Ovary (tissue), 9 donors: ENCODE measurements around the gene PROSER1. TPM values are rescaled to one million over a fixed set of nuclear protein-coding genes. Genes with fewer than 3 reads are reported as not detected.
"Not testable (repeated sequence)": the region's sequence is repeated elsewhere in the genome, so short reads cannot be mapped to it uniquely, and the experiment has no call there.

Source experiments
- DNase-seq, 5 donors: peaks; one replicate each; pipeline ENCODE4 v3.0.0-alpha.2; 2019 to 2020
- H3K27ac ChIP-seq, 2 donors: fragments of 200-600 bp; one replicate each; pipeline versions ENCODE4 v1.5.1 to v1.8.0; 2019 to 2022
- H3K27me3 ChIP-seq: fragments of 200-600 bp; one replicate; pipeline ENCODE4 v1.8.0; 2022
- H3K36me3 ChIP-seq: fragments of 200-600 bp; sonication (generic); one replicate; pipeline ENCODE4 v1.5.1; 2019
- H3K4me1 ChIP-seq: one replicate; pipeline ENCODE4 v1.8.1; 2013; ENCODE audit warnings: mild to moderate bottlenecking, moderate library complexity; ENCODE audit not compliant: insufficient read depth
- H3K4me3 ChIP-seq: fragments of 200-600 bp; sonication (generic); one replicate; pipeline ENCODE4 v1.5.1; 2017
- H3K9me3 ChIP-seq, 2 donors: fragments of 200-600 bp in 1 of 2; sonication (generic) in 1 of 2; one replicate each; pipeline versions ENCODE4 v1.5.1 to v1.8.1; 2013 to 2019; ENCODE audit warnings: mild to moderate bottlenecking in 1 of 2, moderate library complexity in 1 of 2
- EP300 ChIP-seq: sonication (generic); formaldehyde crosslinking; IDR thresholded peaks from one replicate; pipeline ENCODE4 v1.6.1; 2017; ENCODE audit warnings: antibody characterized with exemption
- POLR2A ChIP-seq: fragments of 450-650 bp; IDR thresholded peaks from one replicate; pipeline ENCODE4 v1.6.1; 2017; ENCODE audit warnings: antibody characterized with exemption, mild to moderate bottlenecking, moderate library complexity
- WGBS, 3 donors: extraction: QIAGEN DNeasy Blood & Tissue Kit in 1 of 3; methylation state at CpG; one replicate each; pipeline versions ENCODE4 v1.1.5 to v1.1.7; 2013 to 2017; 5-methylcytosine and 5-hydroxymethylcytosine counted together
- intact Hi-C, 4 donors: fragments of 100-400 bp; cut with DNase I; formaldehyde crosslinking; loops; one replicate each; pipeline versions ENCODE4 v1.11.0 to v1.15.1; 2022 to 2023
- polyA plus RNA-seq, 2 donors: library from polyadenylated mRNA; stranded (reverse); fragments of 200-250 nt in 1 of 2; fragments of 350-450 nt in 1 of 2; fragmentation: Illumina TruSeq in 1 of 2; extraction: RNeasy Lipid Tissue Mini Kit (QIAGEN cat#74804) in 1 of 2; gene quantifications; one replicate each; pipeline ENCODE4 v1.2.3, GENCODE V29; 2013 to 2014
- total RNA-seq, 7 donors: library from RNA; depleted of rRNA in 2 of 7; stranded (reverse); fragments of >200 nt in 2 of 7; fragmentation: NEBNext Ultra II Directional in 3 of 7; extraction: Animal tissue kit (Norgen Biotek cat#: 25700) in 3 of 7; gene quantifications; one replicate each; pipeline versions ENCODE4 v1.1.0 to v1.2.4, GENCODE V29; 2016 to 2023
- TF ChIP-seq, protein P1 (sequence below), 3 donors: fragments of 450-650 bp in 2 of 3; fragments of 200-600 bp in 1 of 3; IDR thresholded peaks; one replicate each; pipeline versions ENCODE4 v1.5.1 to v1.8.0; 2016 to 2022; ENCODE audit warnings: antibody characterized with exemption in 3 of 3, mild to moderate bottlenecking in 1 of 3
- donor health status: DM: no; HTN: no; CAD: no; lungs with moderate emphysema.
- donor health status: DM: no; HTN: no; CAD: no.
- donor health status: Bipolar disorder and iron deficiency.
- donor health status: DM: yes; HTN: yes; CAD: no.
- donor health status: DM: no; HTN: no; CAD: no.
- donor health status: DM: yes; HTN: yes; CAD: no.

PROSER1 gene
- total and polyA plus RNA-seq, 9 donors: 5.3 to 25.3 (median 16.9) TPM

DNA sequence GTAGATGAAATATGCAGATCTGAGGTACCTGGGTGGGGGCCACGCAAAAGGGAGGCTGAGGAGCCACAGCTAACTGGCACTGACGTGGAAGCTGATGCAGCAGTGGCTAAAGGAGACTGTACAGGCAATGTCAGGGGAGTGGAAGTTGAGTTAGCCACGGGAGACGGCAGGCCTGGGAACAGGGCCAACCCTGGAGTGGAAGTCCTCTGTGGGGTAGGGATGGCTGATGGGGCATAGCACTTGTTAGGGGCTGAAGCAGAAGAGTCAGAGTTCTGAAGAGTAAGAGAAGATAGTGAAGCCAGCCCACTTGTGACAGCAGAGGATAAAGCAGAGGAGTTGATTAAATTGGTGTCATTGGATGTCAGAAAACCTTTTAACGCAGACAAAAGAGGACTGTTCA lies 24.4 kb downstream of the PROSER1 start:
- Histone ChIP-seq H3K9me3 (no peaks in the 10 kb centered on the region), H3K4me1 (no peaks in the 10 kb centered on the region), H3K36me3 (no peaks in the 10 kb centered on the region), H3K4me3 (no peak overlapping the region), H3K27ac (no peak overlapping the region), H3K27me3 (no peaks in the 10 kb centered on the region)
- 84 to 86% (median 85%) methylated on average over 5 of the region's 5 CpGs for WGBS, 3 donors
- intact Hi-C loops: no loop called here
- TF ChIP-seq, protein P1, sequence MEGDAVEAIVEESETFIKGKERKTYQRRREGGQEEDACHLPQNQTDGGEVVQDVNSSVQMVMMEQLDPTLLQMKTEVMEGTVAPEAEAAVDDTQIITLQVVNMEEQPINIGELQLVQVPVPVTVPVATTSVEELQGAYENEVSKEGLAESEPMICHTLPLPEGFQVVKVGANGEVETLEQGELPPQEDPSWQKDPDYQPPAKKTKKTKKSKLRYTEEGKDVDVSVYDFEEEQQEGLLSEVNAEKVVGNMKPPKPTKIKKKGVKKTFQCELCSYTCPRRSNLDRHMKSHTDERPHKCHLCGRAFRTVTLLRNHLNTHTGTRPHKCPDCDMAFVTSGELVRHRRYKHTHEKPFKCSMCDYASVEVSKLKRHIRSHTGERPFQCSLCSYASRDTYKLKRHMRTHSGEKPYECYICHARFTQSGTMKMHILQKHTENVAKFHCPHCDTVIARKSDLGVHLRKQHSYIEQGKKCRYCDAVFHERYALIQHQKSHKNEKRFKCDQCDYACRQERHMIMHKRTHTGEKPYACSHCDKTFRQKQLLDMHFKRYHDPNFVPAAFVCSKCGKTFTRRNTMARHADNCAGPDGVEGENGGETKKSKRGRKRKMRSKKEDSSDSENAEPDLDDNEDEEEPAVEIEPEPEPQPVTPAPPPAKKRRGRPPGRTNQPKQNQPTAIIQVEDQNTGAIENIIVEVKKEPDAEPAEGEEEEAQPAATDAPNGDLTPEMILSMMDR (IDR thresholded peaks at IDR 0.05): no peak
- TF ChIP-seq POLR2A (no peak), EP300 (no peak)
- no peak for DNase-seq

DNA sequence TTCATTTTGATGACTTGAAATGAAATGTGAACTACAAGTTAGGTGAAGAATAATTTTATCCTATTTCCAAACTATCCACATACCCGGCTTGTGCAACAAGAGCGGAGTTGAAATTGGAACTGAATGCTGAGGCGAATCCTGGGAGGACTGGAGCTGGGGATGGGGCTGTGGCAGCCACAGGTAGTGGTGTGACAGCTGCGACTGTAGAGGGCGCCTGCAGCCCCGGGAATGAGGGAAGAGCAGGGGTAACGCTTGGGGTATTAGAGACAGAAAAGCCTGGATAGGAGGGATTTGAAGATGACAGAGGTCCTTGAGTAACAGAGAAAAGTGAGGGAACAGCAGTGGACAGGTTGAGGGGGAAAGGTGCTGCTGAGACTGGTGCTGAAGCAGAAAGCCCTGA lies 25.3 kb downstream of the PROSER1 start:
- H3K4me1 ChIP-seq: no peaks in the 10 kb centered on the region
- no peaks in the 10 kb centered on the region for H3K27me3 ChIP-seq
- H3K9me3 ChIP-seq: no peaks in the 10 kb centered on the region
- WGBS, 3 donors: 80 to 83% (median 82%) methylated on average over 7 of the region's 7 CpGs
- H3K36me3 ChIP-seq: no peaks in the 10 kb centered on the region
- DNase-seq: no peak
- no peak overlapping the region for H3K4me3 ChIP-seq
- intact Hi-C loops: no loop called here
- no peak overlapping the region for H3K27ac ChIP-seq
- TF ChIP-seq POLR2A: no peak
- TF ChIP-seq, protein P1 (IDR thresholded peaks at IDR 0.05): no peak
- no peak for TF ChIP-seq EP300

DNA sequence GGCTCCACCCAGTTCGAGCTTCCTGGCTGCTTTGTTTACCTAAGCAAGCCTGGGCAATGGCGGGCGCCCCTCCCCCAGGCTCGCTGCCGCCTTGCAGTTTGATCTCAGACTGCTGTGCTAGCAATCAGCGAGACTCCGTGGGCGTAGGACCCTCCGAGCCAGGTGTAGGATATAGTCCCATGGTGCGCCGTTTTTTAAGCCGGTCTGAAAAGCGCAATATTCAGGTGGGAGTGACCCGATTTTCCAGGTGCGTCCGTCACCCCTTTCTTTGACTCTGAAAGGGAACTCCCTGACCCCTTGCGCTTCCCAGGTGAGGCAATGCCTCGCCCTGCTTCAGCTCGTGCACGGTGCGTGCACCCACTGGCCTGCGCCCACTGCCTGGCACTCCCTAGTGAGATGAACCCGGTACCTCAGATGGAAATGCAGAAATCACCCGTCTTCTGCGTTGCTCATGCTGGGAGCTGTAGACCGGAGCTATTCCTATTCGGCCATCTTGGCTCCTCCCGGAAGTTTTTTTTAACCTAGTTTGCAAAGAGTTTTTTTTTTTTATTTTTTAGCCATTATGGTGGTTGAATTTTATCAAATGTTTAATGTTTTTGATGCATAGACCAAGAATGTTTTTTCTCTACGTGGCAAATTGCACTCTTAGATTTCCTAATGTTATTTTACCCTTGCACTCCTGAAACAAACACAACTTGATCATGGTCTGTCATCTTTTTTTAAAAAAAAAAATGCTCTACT lies 31.3 kb downstream of the PROSER1 start:
- H3K36me3 ChIP-seq, H3K9me3 ChIP-seq, DNase-seq, H3K27me3 ChIP-seq, intact Hi-C loops, H3K27ac ChIP-seq, H3K4me1 ChIP-seq, H3K4me3 ChIP-seq: not testable (repeated sequence)
- WGBS, 3 donors: 81 to 93% (median 83%) methylated on average over 20 to 29 of the region's 29 CpGs

DNA sequence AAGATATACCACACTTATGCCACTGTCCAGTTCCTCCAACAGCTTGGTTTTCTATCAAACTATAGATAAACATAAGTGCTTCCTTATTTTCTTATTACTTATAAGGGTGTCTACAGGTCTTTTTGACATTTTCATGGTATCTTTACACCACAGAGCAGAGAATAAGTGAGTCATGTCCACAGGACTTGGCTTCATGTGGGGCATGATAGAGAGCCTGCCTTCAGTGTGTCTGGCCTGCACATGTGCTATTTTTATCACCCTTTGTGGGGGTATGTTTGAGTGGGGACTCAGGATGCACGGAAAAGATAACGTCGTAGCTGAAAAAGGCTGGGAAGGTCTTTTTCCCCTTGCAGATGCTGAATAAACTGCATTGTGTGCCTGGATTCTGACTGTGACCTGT lies 39.1 kb downstream of the PROSER1 start:
- TF ChIP-seq POLR2A (no peak), EP300 (no peak)
- TF ChIP-seq, protein P1 (IDR thresholded peaks at IDR 0.05): no peak
- WGBS, 3 donors: 62 to 73% (median 71%) methylated on average over 3 of the region's 3 CpGs
- no peak for DNase-seq

DNA sequence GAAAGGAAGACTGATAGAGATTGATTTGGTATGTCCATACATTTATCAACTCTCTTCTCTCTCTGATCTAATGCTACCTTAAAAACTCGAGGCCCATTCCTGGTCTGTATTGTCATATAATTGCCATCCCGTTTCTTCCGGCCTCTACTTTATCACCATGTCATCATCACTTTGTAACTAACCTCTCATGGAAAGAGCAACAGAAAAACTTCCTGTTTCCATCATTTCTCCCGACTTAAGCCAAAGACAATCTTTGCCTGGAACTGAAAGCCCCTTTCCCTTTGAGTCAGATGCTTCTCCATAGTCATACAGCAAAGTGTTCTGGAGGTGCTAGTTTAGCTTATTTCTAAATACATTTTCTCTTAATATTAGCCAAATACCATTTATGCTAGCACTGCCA lies 44.5 kb downstream of the PROSER1 start:
- DNase-seq: no peak
- WGBS, 3 donors: 62 to 78% (median 75%) methylated on average over 4 of the region's 4 CpGs
- TF ChIP-seq EP300 (no peak), POLR2A (no peak)
- TF ChIP-seq, protein P1 (IDR thresholded peaks at IDR 0.05): no peak
- Histone ChIP-seq H3K4me1 (no peaks in the 10 kb centered on the region), H3K36me3 (no peaks in the 10 kb centered on the region), H3K4me3 (no peak overlapping the region), H3K9me3 (no peaks in the 10 kb centered on the region), H3K27me3 (no peaks in the 10 kb centered on the region), H3K27ac (no peak overlapping the region)
- intact Hi-C loops: no loop called here

More for the DNA sequence above, 39.1 kb downstream of the PROSER1 start:
- no peaks in the 10 kb centered on the region for H3K4me1 ChIP-seq
- intact Hi-C loops: no loop called here
- no peak overlapping the region for H3K4me3 ChIP-seq
- H3K36me3 ChIP-seq: no peaks in the 10 kb centered on the region
- H3K27ac ChIP-seq: no peak overlapping the region
- no peaks in the 10 kb centered on the region for H3K9me3 ChIP-seq
- H3K27me3 ChIP-seq: no peaks in the 10 kb centered on the region
